ENCODE data around the gene RAD51C. TPM values are rescaled to one million over a fixed set of nuclear protein-coding genes. Genes with fewer than 3 reads are reported as not detected.

The RAD51C gene
- total RNA-seq, 1 donor from 2014 or later = 36.8 TPM

DNA sequence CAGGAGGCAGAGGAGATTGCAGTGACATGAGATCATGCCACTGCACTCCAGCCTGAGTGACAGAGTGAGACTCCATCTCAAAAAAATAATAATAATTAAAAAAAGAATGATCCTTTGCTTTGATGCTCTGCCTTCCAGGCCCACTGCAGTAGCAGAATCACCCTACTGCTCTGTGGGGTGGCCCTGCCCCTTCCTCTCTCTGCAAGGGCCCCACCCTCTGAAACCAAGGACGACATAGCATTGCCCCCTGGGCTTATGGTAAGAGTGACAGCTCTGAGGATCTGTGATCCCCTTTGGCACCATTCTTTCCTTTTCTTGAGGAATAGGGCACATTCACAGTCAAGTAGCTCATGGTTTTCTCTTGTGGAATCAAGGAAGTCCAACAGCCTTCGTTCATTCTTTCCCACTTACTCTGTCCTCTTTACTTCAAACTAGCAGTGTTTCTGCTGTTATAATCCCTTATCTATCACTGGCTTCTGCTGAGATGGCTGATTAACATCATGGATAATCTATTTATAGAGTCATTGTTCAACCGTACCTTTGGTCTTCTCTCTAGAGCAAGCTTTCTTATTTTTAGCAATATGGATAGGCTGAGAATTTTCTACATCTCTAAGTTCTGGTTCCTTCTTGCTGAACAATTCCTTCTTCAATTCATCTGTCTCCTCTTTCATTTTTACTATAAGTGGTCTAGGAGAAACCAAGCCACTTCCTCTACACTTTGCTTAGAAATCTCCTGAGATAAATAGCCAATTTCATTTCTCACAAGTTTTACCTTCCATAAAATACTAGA is 14.1 kb downstream of the RAD51C start:
- no peak overlapping the region for H3K4me3 Mint-ChIP-seq
- no peak for DNase-seq (ENCODE audit: extremely low spot score, unreplicated experiment)
- TF ChIP-seq, protein P1, sequence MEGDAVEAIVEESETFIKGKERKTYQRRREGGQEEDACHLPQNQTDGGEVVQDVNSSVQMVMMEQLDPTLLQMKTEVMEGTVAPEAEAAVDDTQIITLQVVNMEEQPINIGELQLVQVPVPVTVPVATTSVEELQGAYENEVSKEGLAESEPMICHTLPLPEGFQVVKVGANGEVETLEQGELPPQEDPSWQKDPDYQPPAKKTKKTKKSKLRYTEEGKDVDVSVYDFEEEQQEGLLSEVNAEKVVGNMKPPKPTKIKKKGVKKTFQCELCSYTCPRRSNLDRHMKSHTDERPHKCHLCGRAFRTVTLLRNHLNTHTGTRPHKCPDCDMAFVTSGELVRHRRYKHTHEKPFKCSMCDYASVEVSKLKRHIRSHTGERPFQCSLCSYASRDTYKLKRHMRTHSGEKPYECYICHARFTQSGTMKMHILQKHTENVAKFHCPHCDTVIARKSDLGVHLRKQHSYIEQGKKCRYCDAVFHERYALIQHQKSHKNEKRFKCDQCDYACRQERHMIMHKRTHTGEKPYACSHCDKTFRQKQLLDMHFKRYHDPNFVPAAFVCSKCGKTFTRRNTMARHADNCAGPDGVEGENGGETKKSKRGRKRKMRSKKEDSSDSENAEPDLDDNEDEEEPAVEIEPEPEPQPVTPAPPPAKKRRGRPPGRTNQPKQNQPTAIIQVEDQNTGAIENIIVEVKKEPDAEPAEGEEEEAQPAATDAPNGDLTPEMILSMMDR (conservative IDR thresholded peaks at IDR 0.05) = no peak
- H3K36me3 Mint-ChIP-seq = peaks cover 7% of the 10 kb centered on the region
- H3K27ac Mint-ChIP-seq = no peak overlapping the region
- no peaks in the 10 kb centered on the region for H3K27me3 Mint-ChIP-seq
- H3K4me1 Mint-ChIP-seq (ENCODE audit: unreplicated experiment) = no peaks in the 10 kb centered on the region
- no peaks in the 10 kb centered on the region for H3K9me3 Mint-ChIP-seq

DNA sequence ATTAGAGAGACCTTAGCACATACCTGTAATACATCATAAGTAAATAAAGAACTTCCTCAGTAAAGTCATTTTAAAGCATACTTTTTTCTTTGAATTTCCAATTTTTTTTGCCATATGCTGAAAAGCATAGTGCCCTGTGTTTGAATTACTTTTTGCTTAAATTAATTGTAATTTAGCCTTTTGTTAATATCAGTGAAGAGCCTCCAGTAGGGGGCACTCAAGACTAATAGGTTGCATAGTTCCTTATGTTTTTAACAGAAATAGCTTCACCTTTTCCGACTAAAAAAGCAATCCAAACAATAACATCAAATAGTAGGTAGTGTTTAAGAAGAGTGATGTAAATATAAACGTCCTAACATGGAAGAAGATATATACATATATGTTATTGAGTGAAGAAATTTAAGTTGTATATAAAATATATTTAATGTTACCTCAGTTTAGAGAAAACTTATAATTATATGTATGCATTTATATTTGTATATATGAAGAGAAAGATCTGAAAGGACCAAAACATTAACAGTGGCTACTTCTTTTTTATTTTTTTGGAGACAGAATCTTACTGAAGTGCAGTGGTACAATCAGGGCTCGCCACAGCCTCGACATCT is 18.6 kb downstream of the RAD51C start:
- peaks cover 10% of the 10 kb centered on the region for H3K36me3 Mint-ChIP-seq
- H3K4me1 Mint-ChIP-seq (ENCODE audit: unreplicated experiment) = no peaks in the 10 kb centered on the region

DNA sequence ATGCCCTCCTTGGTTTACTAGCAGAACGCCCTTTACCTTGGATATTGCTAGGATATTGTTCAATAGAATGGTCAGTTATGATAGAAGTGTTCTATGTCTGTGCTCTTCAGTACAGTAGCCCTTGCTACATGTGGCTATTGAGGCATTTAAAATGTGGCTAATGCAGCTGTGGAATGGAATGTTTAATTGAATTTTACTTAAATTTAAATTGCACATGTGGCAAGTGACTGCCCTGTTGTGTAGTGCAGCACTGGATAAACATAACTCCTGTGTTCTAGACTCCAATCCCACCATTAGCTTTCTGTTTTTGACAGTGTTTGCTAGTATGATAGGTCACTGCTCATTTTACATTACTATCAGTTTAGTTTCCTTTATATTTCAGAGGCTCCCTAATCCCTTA is 29.9 kb downstream of the RAD51C start:
- no peaks in the 10 kb centered on the region for H3K36me3 Mint-ChIP-seq
- H3K9me3 Mint-ChIP-seq = no peaks in the 10 kb centered on the region
- TF ChIP-seq, protein P1 (conservative IDR thresholded peaks at IDR 0.05) = no peak
- H3K27ac Mint-ChIP-seq = no peak overlapping the region
- no peak for DNase-seq (ENCODE audit: extremely low spot score, unreplicated experiment)
- no peaks in the 10 kb centered on the region for H3K4me1 Mint-ChIP-seq (ENCODE audit: unreplicated experiment)
- H3K4me3 Mint-ChIP-seq = no peak overlapping the region
- H3K27me3 Mint-ChIP-seq = no peaks in the 10 kb centered on the region

More for the DNA sequence above, 18.6 kb downstream of the RAD51C start:
- TF ChIP-seq, protein P1 (conservative IDR thresholded peaks at IDR 0.05) = peak; percentile 94
- DNase-seq (ENCODE audit: extremely low spot score, unreplicated experiment) = no peak
- H3K9me3 Mint-ChIP-seq = no peaks in the 10 kb centered on the region
- no peak overlapping the region for H3K4me3 Mint-ChIP-seq
- H3K27me3 Mint-ChIP-seq = no peaks in the 10 kb centered on the region
- H3K27ac Mint-ChIP-seq = no peak overlapping the region

DNA sequence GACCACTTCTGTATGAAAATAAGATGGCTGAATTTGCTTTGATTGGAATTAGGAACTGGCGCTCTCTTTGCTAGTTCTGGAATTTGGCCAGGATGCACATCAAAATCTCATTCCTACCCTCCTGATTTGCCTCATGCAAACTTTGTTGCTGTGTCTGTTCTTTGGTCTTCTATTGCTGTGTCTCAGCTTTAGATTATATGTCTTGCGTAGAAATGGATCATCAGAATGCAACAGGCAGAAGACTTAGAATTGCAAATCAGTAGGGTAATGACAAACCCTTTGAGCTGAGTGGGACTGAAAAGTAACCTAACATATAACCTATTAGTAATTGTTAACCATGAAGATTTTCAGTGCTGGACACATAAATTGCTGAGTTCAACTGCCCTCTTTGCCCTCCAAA is 30.3 kb downstream of the RAD51C start:
- Mint-ChIP-seq H3K27ac (no peak overlapping the region), H3K4me1 (ENCODE audit: unreplicated experiment) (no peaks in the 10 kb centered on the region), H3K27me3 (no peaks in the 10 kb centered on the region), H3K4me3 (no peak overlapping the region), H3K36me3 (no peaks in the 10 kb centered on the region), H3K9me3 (no peaks in the 10 kb centered on the region)
- TF ChIP-seq, protein P1 (conservative IDR thresholded peaks at IDR 0.05) = no peak
- DNase-seq (ENCODE audit: extremely low spot score, unreplicated experiment) = no peak

DNA sequence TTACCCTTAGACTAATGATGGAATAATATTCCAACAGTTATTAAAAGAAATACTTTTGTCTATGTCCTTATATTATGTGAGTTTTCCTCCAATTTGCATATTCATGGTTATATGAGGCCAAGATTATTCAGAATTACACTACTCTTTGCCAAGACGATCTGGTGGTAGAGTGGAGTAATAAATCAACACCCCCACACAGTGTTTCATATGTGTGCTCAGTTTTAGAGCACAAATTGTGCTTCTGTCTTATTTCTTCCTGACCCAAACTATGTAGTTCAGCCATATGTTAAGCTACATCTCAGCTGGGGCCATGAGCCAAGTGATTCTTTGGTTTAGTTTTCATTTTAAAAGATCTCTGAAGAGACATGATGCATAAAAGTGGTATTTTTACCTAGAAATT is 36.4 kb downstream of the RAD51C start:
- no peak for DNase-seq (ENCODE audit: extremely low spot score, unreplicated experiment)
- H3K27ac Mint-ChIP-seq = no peak overlapping the region
- H3K4me1 Mint-ChIP-seq (ENCODE audit: unreplicated experiment) = no peaks in the 10 kb centered on the region
- H3K36me3 Mint-ChIP-seq = peaks cover 9% of the 10 kb centered on the region
- H3K9me3 Mint-ChIP-seq = no peaks in the 10 kb centered on the region
- H3K4me3 Mint-ChIP-seq = no peak overlapping the region
- TF ChIP-seq, protein P1 (conservative IDR thresholded peaks at IDR 0.05) = no peak
- H3K27me3 Mint-ChIP-seq = no peaks in the 10 kb centered on the region
